Measurements from ENCODE around the gene GNA14. TPM values are rescaled to one million over a fixed set of nuclear protein-coding genes. Genes with fewer than 3 reads are reported as not detected.
"Not testable (repeated sequence)": the region's sequence is repeated elsewhere in the genome, so short reads cannot be mapped to it uniquely, and the experiment has no call there.

The GNA14 gene
- polyA plus RNA-seq, 1 donor from 2014 or later, result 0.40 TPM

DNA sequence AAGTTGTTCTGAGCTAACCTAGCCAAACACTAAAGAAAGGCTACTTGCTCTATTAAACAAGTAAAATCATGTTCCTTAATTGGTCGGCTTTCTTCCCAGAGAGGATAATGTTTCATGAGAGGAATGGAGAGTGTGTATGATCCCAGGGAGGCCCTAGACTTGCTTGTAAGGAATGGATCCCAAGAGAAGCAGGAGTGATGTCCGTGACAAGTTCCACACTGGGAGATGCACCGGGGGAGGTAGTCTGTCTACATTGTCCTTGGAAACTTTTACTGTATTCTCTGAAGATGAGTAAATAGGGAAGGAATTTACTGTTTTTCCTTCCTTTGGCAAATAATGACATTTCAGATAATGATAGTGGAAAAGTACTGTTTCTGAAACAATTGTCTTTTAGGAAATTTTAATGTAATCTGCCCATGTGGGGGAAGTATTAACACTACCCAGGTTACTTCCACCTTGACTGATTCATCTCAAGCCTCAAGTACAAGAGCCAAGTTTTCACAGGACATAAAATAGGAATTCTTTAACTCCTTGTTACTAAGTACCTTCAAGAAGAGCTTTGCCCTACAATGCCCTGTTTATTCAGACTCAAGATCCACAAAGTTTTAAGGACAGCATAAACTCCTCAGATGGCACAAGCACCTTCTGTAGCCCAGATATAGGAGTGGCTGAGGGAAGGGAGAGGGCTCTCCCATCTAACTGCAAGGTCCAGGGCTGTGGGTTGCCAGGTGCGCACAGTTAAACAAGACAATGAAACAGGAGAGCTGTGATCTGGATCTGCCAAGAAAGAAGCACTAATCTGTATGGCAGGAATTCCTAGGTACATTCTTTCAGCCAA is 152.1 kb downstream of the GNA14 start:
- H3K9me2 ChIP-seq (ENCODE audit: insufficient read depth, low read length), result no peaks in the 10 kb centered on the region
- no peaks in the 10 kb centered on the region for H3K79me2 ChIP-seq (replicated peaks; ENCODE audit: insufficient read depth, low read length)
- H3K27me3 ChIP-seq (ENCODE audit: insufficient read depth, low read depth, low read length), result no peaks in the 10 kb centered on the region
- no peak for TF ChIP-seq TAF1 (IDR thresholded peaks at IDR 0.05; ENCODE audit: low read depth)
- H2AFZ ChIP-seq (ENCODE audit: low read depth, low read length), result no peak overlapping the region
- no peak overlapping the region for H3K4me3 ChIP-seq (ENCODE audit: low read length)
- H3K9me3 ChIP-seq (ENCODE audit: low read length), result no peaks in the 10 kb centered on the region
- H3K36me3 ChIP-seq (ENCODE audit: insufficient read depth, low read length), result no peaks in the 10 kb centered on the region
- H3K4me2 ChIP-seq (ENCODE audit: low read length), result no peak overlapping the region
- H4K20me1 ChIP-seq (ENCODE audit: insufficient read depth), result no peaks in the 10 kb centered on the region
- H3K9ac ChIP-seq (ENCODE audit: low read length), result no peak overlapping the region
- H3F3A ChIP-seq (ENCODE audit: insufficient read depth, low read length, poor library complexity, severe bottlenecking), result no peaks in the 10 kb centered on the region
- H3K27ac ChIP-seq (ENCODE audit: low read length), result no peak overlapping the region

DNA sequence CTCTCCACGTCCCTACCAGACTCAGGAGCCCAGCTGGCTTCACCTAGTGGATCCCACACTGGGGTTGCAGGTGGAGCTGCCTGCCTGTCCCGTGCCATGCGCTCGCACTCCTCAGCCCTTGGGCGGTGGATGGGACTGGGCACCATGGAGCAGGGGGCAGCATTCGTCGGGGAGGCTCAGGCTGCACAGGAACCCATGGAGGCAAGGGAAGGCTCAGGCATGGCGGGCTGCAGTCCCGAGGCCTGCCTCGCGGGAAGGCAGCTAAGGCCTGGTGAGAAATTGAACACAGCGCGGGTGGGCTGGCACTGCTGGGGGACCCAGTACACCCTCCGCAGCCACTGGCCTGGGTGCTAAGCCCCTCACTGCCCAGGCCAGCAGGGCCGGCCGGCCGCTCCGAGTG is 157.8 kb downstream of the GNA14 start:
- H3K27me3 ChIP-seq (ENCODE audit: insufficient read depth, low read depth, low read length); H3F3A ChIP-seq (ENCODE audit: insufficient read depth, low read length, poor library complexity, severe bottlenecking); H3K4me2 ChIP-seq (ENCODE audit: low read length); H2AFZ ChIP-seq (ENCODE audit: low read depth, low read length); H3K9ac ChIP-seq (ENCODE audit: low read length); H3K79me2 ChIP-seq (replicated peaks; ENCODE audit: insufficient read depth, low read length); H3K9me2 ChIP-seq (ENCODE audit: insufficient read depth, low read length); H3K9me3 ChIP-seq (ENCODE audit: low read length); H3K4me3 ChIP-seq (ENCODE audit: low read length); H4K20me1 ChIP-seq (ENCODE audit: insufficient read depth); H3K27ac ChIP-seq (ENCODE audit: low read length); H3K36me3 ChIP-seq (ENCODE audit: insufficient read depth, low read length): not testable (repeated sequence)

- H3K9me2 ChIP-seq (ENCODE audit: insufficient read depth, low read length); H3K9me3 ChIP-seq (ENCODE audit: low read length); H4K20me1 ChIP-seq (ENCODE audit: insufficient read depth); H3K36me3 ChIP-seq (ENCODE audit: insufficient read depth, low read length); H2AFZ ChIP-seq (ENCODE audit: low read depth, low read length); H3K27me3 ChIP-seq (ENCODE audit: insufficient read depth, low read depth, low read length); H3K4me2 ChIP-seq (ENCODE audit: low read length); H3K9ac ChIP-seq (ENCODE audit: low read length); H3F3A ChIP-seq (ENCODE audit: insufficient read depth, low read length, poor library complexity, severe bottlenecking); H3K4me3 ChIP-seq (ENCODE audit: low read length); H3K27ac ChIP-seq (ENCODE audit: low read length); H3K79me2 ChIP-seq (replicated peaks; ENCODE audit: insufficient read depth, low read length): not testable (repeated sequence)
Measured at GRCh38 chr9:77489405-77490163, 158.5 kb downstream of the GNA14 start.

GRCh38 chr9:77488439-77489126 is 159.5 kb downstream of the GNA14 start:
- Histone ChIP-seq H3K4me3 (ENCODE audit: low read length) (no peak overlapping the region), H3K9ac (ENCODE audit: low read length) (no peak overlapping the region), H3K79me2 (replicated peaks; ENCODE audit: insufficient read depth, low read length) (no peaks in the 10 kb centered on the region), H2AFZ (ENCODE audit: low read depth, low read length) (no peak overlapping the region), H3K27me3 (ENCODE audit: insufficient read depth, low read depth, low read length) (no peaks in the 10 kb centered on the region), H3K9me2 (ENCODE audit: insufficient read depth, low read length) (no peaks in the 10 kb centered on the region), H3K36me3 (ENCODE audit: insufficient read depth, low read length) (no peaks in the 10 kb centered on the region), H3K27ac (ENCODE audit: low read length) (no peak overlapping the region), H3K4me2 (ENCODE audit: low read length) (no peak overlapping the region), H3K9me3 (ENCODE audit: low read length) (peaks cover 5% of the 10 kb centered on the region), H4K20me1 (ENCODE audit: insufficient read depth) (no peaks in the 10 kb centered on the region), H3F3A (ENCODE audit: insufficient read depth, low read length, poor library complexity, severe bottlenecking) (no peaks in the 10 kb centered on the region)
- TF ChIP-seq TAF1 (IDR thresholded peaks at IDR 0.05; ENCODE audit: low read depth) (no peak), MXI1 (conservative IDR thresholded peaks at IDR 0.05; ENCODE audit: poor library complexity, severe bottlenecking) (no peak), POLR2AphosphoS5 (IDR thresholded peaks at IDR 0.05) (no peak), EZH2 (IDR thresholded peaks at IDR 0.05; ENCODE audit: borderline replicate concordance, insufficient read depth, low read length, poor library complexity, severe bottlenecking) (no peak), RAD21 (conservative IDR thresholded peaks at IDR 0.05) (no peak), EP300 (conservative IDR thresholded peaks at IDR 0.05; ENCODE audit: poor library complexity, severe bottlenecking) (no peak), SMC3 (conservative IDR thresholded peaks at IDR 0.05; ENCODE audit: poor library complexity) (no peak)
- TF ChIP-seq, protein P1, sequence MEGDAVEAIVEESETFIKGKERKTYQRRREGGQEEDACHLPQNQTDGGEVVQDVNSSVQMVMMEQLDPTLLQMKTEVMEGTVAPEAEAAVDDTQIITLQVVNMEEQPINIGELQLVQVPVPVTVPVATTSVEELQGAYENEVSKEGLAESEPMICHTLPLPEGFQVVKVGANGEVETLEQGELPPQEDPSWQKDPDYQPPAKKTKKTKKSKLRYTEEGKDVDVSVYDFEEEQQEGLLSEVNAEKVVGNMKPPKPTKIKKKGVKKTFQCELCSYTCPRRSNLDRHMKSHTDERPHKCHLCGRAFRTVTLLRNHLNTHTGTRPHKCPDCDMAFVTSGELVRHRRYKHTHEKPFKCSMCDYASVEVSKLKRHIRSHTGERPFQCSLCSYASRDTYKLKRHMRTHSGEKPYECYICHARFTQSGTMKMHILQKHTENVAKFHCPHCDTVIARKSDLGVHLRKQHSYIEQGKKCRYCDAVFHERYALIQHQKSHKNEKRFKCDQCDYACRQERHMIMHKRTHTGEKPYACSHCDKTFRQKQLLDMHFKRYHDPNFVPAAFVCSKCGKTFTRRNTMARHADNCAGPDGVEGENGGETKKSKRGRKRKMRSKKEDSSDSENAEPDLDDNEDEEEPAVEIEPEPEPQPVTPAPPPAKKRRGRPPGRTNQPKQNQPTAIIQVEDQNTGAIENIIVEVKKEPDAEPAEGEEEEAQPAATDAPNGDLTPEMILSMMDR (IDR thresholded peaks at IDR 0.05; ENCODE audit: poor library complexity, severe bottlenecking), result no peak
- TF ChIP-seq, protein P2, sequence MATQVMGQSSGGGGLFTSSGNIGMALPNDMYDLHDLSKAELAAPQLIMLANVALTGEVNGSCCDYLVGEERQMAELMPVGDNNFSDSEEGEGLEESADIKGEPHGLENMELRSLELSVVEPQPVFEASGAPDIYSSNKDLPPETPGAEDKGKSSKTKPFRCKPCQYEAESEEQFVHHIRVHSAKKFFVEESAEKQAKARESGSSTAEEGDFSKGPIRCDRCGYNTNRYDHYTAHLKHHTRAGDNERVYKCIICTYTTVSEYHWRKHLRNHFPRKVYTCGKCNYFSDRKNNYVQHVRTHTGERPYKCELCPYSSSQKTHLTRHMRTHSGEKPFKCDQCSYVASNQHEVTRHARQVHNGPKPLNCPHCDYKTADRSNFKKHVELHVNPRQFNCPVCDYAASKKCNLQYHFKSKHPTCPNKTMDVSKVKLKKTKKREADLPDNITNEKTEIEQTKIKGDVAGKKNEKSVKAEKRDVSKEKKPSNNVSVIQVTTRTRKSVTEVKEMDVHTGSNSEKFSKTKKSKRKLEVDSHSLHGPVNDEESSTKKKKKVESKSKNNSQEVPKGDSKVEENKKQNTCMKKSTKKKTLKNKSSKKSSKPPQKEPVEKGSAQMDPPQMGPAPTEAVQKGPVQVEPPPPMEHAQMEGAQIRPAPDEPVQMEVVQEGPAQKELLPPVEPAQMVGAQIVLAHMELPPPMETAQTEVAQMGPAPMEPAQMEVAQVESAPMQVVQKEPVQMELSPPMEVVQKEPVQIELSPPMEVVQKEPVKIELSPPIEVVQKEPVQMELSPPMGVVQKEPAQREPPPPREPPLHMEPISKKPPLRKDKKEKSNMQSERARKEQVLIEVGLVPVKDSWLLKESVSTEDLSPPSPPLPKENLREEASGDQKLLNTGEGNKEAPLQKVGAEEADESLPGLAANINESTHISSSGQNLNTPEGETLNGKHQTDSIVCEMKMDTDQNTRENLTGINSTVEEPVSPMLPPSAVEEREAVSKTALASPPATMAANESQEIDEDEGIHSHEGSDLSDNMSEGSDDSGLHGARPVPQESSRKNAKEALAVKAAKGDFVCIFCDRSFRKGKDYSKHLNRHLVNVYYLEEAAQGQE (IDR thresholded peaks at IDR 0.05; ENCODE audit: borderline replicate concordance), result no peak
